Left lobe of liver (tissue), 2 donors: ENCODE measurements around the gene MYOM3. TPM values are rescaled to one million over a fixed set of nuclear protein-coding genes. Genes with fewer than 3 reads are reported as not detected.
"Not testable (repeated sequence)": the region's sequence is repeated elsewhere in the genome, so short reads cannot be mapped to it uniquely, and the experiment has no call there.

Experiments used
- ATAC-seq: fragments of 200-7000 bp; cut with Tn5 transposase; one replicate; pipeline ENCODE4 v1.9.1; 2020; ENCODE audit warnings: mild to moderate bottlenecking, moderate library complexity
- DNase-seq: peaks from one replicate; pipeline ENCODE4 v3.0.0-alpha.2; 2020; ENCODE audit warnings: low spot score
- total RNA-seq: library from RNA; stranded (reverse); gene quantifications from one replicate; pipeline ENCODE4 v1.2.1, GENCODE V29; 2021
- donor health status: DM: no; HTN: no; CAD: no; lungs with moderate emphysema.
- donor health status: DM: no; HTN: yes; CAD: no.

The MYOM3 gene
- total RNA-seq, 1 donor from 2014 or later: 0.08 TPM

- ATAC-seq (no peak), DNase-seq (no peak)
Observed at GRCh38 chr1:24043345-24044032, 68.4 kb downstream of the MYOM3 start.

GRCh38 chr1:24042315-24042714 lies 69.6 kb downstream of the MYOM3 start:
- no peak for DNase-seq
- ATAC-seq: no peak

GRCh38 chr1:24036088-24036487 lies 75.8 kb downstream of the MYOM3 start:
- ATAC-seq (no peak), DNase-seq (no peak)

GRCh38 chr1:24032981-24033380 lies 79.0 kb downstream of the MYOM3 start:
- ATAC-seq (no peak), DNase-seq (no peak)

DNA sequence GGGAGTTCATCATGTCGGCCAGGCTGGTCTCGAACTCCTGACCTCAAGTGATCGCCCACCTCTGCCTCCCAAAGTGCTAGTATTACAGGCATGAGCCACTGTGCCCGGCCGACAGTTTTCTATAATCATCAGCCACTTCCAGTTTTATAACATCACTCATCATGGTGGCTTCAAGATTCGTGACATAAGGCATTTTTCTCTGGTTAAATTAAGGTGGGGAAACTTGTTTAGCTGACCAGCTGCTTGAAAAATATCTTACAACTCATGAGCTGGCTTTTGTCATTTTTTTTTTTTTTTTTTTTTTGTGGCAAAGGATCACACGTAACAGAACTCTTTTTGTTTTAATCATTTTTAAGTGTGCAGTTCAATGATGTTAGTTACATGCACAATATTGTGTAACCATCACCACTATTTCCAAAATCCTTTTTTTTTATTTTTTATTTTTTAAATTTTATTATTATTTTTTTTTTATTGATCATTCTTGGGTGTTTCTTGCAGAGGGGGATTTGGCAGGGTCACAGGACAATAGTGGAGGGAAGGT lies 80.9 kb downstream of the MYOM3 start:
- not testable (repeated sequence) for ATAC-seq, DNase-seq

DNA sequence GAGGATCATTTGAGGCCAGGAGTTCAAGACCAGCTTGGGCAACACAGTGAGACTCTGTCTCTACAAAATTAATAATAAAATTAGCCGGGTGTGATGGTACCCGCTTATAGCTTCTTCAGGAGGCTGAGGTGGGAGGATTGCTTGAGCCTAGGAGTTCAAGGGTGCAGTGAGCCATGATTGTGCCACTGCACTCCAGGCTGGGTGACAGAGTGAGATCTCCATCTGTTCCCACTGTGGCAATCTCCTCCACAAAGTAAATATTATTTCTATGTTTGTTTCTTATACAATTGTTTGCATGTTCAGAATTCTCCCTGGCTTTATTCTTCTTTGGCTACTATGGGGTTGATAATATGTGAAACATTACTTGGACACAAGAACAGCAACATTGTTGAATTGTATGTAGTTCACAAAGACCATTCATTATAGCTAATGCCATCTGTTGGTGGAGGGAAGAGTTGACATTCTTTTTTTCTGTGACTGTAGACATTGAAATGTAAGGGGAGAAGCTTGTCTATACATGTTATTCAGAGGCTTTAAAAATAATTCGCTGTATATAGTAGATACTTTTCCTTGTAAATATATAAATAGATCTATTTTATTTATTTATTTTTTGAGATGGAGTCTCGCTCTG lies 84.0 kb downstream of the MYOM3 start:
- ATAC-seq (peak; percentile 88), DNase-seq (no peak)

DNA sequence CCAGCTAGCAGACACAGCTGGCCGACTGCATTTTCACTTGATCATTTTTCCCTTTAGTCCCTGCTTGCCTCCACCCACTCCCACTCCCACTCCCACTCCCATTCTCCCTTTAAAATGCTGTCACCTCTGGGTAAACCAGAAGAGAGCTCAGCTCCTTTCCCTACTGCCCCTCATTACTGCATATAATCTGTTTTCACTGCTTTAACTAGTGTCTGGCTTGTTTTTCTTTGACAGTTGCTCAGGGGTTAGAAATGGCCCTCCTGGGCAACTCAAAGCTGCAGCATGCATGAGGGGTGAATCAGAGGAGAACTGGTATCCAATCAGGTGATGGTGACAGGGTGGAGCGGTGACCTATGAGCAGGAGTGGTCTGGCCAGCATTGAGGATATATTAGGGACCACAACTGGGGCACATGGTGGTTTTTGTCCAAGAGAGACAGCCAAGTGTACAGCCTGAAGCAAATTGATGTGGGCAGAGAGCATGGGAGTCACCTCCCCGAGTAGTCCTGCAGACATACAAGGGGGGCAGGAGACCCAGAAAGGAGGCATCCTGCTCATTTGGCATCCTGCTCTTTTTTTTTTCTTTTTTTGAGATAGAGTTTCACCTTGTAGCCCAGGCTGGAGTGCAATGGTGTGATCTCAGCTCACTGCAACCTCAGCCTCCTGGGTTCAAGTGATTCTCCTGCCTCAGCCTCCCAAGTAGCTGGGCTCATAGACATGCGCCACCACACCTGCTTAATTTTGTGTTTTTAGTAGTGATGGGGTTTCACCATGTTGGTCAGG lies 89.2 kb downstream of the MYOM3 start:
- DNase-seq: no peak
- no peak for ATAC-seq

DNA sequence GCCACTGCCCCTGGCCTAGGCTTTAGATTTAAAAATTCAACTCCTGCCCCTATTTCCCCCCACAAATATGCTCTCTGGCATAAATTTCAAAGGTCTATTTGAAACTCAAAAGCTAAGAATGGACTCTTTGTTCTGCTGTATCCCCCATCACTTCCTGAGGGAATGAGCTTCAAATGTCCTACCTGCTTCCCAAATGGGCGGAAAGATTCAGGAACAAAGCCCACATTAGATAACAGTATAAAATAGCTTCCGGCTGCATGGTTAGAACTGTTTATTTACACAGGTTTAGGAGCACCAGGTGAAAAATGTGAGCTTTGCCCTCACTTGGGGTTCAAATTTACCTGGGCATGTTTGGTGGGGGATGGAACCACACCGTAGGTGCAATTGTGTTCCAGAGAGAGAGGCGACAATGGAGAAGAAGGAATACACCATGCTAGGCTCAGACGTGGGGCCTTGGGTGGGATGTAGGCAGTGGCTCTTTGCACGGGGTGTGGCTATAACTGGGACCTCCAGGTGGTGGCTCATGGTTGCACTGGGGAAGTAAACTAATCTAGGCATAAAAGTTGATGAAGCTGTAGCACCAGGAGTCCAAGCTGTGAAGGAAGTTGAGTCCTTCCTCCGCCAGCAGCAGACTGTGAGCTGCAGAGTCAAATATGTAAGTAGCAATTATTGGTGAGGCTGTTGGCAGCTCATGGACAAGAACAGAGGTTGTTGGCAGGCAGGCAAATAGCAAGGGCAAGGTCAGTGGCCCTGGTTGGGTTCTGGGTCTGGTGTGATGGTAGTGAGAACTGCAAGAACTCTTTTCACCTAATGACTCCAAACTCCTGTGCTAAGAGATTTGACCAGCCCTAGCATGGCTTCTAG lies 90.3 kb downstream of the MYOM3 start:
- peak; percentile 90 for ATAC-seq
- DNase-seq: peak; percentile 82

DNA sequence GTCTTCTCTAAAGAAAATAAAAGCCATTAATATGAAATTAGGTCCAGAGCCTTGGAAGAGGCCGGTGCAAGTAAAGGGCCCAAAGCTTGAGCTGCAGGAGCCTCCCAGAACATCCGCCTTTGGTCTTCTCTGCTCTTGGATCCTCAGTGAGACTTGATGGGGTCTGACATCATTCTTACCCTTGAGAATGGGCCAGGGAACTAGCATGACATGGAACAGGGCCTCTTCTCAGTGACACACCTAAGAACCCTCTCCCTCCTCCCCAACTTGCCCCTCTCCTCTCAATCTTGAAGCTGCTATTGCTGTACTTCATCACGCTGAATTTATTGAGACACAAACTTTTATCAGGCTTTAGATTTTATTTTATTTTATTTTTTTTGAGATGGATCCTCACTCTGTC lies 91.5 kb downstream of the MYOM3 start:
- ATAC-seq (no peak), DNase-seq (no peak)

DNA sequence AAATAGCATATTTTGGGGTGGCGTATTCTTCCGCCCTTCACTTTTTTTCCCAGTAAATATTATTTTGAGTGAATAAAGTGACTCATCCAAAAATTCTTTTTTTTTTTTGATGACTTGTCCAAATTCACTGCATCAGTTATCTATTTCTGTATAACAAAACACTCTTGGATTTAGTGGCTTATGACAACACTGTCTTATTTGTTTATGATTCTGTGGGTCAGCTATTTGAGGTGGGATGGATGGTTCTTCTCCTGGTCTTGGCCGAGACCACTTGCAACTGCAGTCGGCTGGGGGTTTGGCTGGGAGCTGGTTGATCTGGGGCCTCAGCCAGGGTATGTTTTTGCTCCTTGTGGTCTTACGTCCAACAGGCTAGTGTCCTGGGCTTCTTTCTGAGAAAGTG lies 91.9 kb downstream of the MYOM3 start:
- no peak for ATAC-seq
- no peak for DNase-seq

GRCh38 chr1:24018611-24019580 lies 93.0 kb downstream of the MYOM3 start:
- DNase-seq: peak; percentile 93
- ATAC-seq: peak; percentile 67

- DNase-seq (no peak), ATAC-seq (no peak)
Observed at GRCh38 chr1:24015221-24016210, 96.4 kb downstream of the MYOM3 start.

- DNase-seq, ATAC-seq: not testable (repeated sequence)
Observed at GRCh38 chr1:24012878-24013277, 99.1 kb downstream of the MYOM3 start.

DNA sequence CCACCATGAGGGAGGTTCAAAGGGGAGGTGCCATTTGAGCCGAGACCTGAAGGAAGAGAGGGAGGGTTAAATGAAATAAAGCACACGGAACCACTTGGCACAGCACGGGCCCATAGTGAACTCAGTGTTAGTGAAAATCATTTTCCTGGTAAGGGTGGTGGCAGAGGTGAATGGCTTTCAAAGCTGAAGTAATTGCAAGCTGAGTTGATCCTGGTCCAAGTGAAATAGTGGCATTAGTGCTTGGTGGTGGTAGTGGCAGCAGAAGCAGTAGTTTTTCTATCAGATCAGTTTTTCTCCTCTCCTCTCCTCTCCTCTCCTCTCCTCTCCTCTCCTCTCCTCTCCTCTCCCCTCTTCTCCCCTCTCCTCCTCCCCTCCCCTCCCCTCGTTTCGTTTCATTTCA lies 101.3 kb downstream of the MYOM3 start:
- DNase-seq (no peak), ATAC-seq (no peak)

DNA sequence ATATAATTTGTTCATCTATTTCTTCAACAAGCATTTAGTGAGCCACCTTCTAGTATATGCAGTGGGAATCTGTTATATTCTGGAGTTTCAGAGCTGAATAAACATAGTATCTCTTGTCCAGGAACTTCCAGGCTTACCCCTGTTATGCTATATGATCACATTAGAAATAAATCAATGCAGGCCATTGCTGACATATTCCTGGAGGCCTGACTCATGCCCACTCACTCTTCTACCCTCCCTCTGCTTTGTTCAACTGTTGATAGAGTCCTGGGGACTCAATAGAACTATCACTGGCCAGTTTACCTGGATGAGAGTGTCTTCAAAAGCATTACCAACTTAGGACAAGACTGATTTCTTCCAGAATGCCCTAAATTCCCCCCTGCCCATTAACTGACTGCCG lies 102.5 kb downstream of the MYOM3 start:
- DNase-seq: no peak

DNA sequence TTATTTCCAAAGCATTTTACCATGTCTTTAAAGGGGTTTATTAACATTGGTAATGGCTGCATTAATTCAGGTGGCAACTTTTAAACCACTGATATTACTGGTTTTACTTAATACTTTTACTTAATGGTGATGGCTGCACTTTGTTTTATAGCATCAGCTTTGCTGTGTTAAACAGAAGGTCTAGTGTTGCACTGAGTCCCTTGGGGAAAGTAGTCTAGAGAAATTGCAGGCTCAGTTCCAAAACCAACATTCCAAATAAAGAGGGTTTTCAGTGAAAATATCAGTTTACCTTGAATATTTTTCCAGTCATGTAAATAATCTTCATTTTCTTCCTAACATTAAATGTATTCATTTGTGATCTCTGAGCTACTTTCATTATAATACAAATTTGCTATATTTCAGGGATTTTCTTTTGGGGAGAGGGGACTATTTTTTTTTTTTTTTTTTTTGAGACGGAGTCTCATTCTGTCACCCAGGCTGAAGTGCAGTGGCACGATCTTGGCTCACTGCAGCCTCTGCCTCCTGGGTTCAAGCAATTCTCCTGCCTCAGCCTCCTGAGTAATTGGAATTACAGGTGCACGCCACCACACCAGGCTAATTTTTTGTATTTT lies 103.3 kb downstream of the MYOM3 start:
- not testable (repeated sequence) for ATAC-seq, DNase-seq

More for the DNA sequence above, 102.5 kb downstream of the MYOM3 start:
- ATAC-seq: no peak

- ATAC-seq (no peak), DNase-seq (no peak)
Observed at GRCh38 chr1:24007079-24007478, 104.9 kb downstream of the MYOM3 start.
